Endothelial cell of umbilical vein (primary cell): ENCODE measurements around the gene TMEM43. TPM values are rescaled to one million over a fixed set of nuclear protein-coding genes. Genes with fewer than 3 reads are reported as not detected.
"Not testable (repeated sequence)": the region's sequence is repeated elsewhere in the genome, so short reads cannot be mapped to it uniquely, and the experiment has no call there.

Experiments used
- BruUV-seq: library from RNA; stranded (reverse); fragments of 400-500 nt; replicated peaks from 2 replicates; lab custom pipeline; 2021; lab: Mats Ljungman, UMichigan
- CTCF ChIA-PET: fragments of 300-600, 350-600 bp; sonication (Branson Sonifier 250); formaldehyde crosslinking; loops from one replicate; lab custom pipeline; 2021; ENCODE audit warnings: antibody characterized with exemption, inconsistent platforms; lab: Charles Lee
- POLR2A ChIA-PET: fragments of 300-600, 350-600 bp; sonication (Branson Sonifier 250); formaldehyde crosslinking; loops from one replicate; lab custom pipeline; 2021; ENCODE audit warnings: antibody characterized with exemption, inconsistent platforms; lab: Charles Lee
- DNase-seq: peaks from one replicate; pipeline ENCODE4 v3.0.0-alpha.2; 2011; ENCODE audit warnings: low read depth, low spot score
- FAIRE-seq: peaks from 2 replicates; lab custom pipeline; 2011; peaks lifted over from hg19 to GRCh38; lab: Jason Lieb, UNC
- H2AFZ ChIP-seq: 2 replicates; pipeline ENCODE4 v1.6.0; 2012; ENCODE audit warnings: low read depth, low read length, control low read depth, inconsistent platforms
- H3K27ac ChIP-seq: 2 replicates; pipeline ENCODE4 v1.5.1; 2011; ENCODE audit warnings: low read depth, mild to moderate bottlenecking, control low read depth, low read length, moderate library complexity; ENCODE audit not compliant: insufficient read depth
- H3K27me3 ChIP-seq, 2 experiments: 2 replicates each; pipeline versions ENCODE4 v1.6.0 to v1.6.1; 2011; ENCODE audit warnings: low read length in 2 of 2, mixed read lengths in 1 of 2; ENCODE audit not compliant: control insufficient read depth in 2 of 2, insufficient read depth in 2 of 2
- H3K36me3 ChIP-seq, 2 experiments: 2 replicates in 1 of 2; 3 replicates in 1 of 2; pipeline ENCODE4 v1.5.1; 2011; ENCODE audit warnings: low read length in 2 of 2, mild to moderate bottlenecking in 1 of 2, moderate library complexity in 1 of 2; ENCODE audit not compliant: control insufficient read depth in 2 of 2, insufficient read depth in 2 of 2; ENCODE audit errors: extremely low read depth in 1 of 2
- H3K4me1 ChIP-seq: 3 replicates; pipeline ENCODE4 v1.5.1; 2011; ENCODE audit warnings: mild to moderate bottlenecking, low read length; ENCODE audit not compliant: control insufficient read depth, insufficient read depth; ENCODE audit errors: extremely low read depth
- H3K4me2 ChIP-seq: 2 replicates; pipeline ENCODE4 v1.6.1; 2011; ENCODE audit warnings: low read length, control low read depth, mixed read lengths; ENCODE audit not compliant: insufficient read depth
- H3K4me3 ChIP-seq, 3 experiments: fragments of 200-600 bp in 1 of 3; sonication (generic), shearing (Covaris generic) in 1 of 3; replicated peaks in 1 of 3; 2 replicates each; pipeline ENCODE4 v1.5.1; 2011 to 2016; ENCODE audit warnings: control low read depth in 3 of 3, low read length in 3 of 3, mild to moderate bottlenecking in 2 of 3, inconsistent platforms in 1 of 3, low read depth in 1 of 3, moderate library complexity in 1 of 3; ENCODE audit not compliant: insufficient read depth in 1 of 3
- H3K79me2 ChIP-seq: 2 replicates; pipeline ENCODE4 v1.6.0; 2012; ENCODE audit warnings: low read length, inconsistent platforms; ENCODE audit not compliant: control insufficient read depth, insufficient read depth
- H3K9ac ChIP-seq: replicated peaks from 2 replicates; pipeline ENCODE3; 2011; ENCODE audit warnings: low read length, control low read depth; ENCODE audit not compliant: insufficient read depth; ENCODE audit errors: extremely low read depth
- H3K9me1 ChIP-seq: replicated peaks from 3 replicates; pipeline ENCODE4 v1.6.0; 2011; ENCODE audit warnings: mild to moderate bottlenecking, low read length; ENCODE audit not compliant: control insufficient read depth, insufficient read depth; ENCODE audit errors: extremely low read depth
- H3K9me3 ChIP-seq: replicated peaks from 2 replicates; pipeline ENCODE4 v1.5.1; 2012; ENCODE audit warnings: low read length, inconsistent platforms; ENCODE audit not compliant: control insufficient read depth, insufficient read depth
- H4K20me1 ChIP-seq: replicated peaks from 2 replicates; pipeline ENCODE3; 2011; ENCODE audit warnings: mild to moderate bottlenecking, low read length; ENCODE audit not compliant: control insufficient read depth, insufficient read depth; ENCODE audit errors: extremely low read depth
- EZH2 ChIP-seq: IDR thresholded peaks from 2 replicates; pipeline ENCODE4 v1.6.1; 2012; ENCODE audit warnings: borderline replicate concordance, low read depth, mild to moderate bottlenecking, moderate library complexity, low read length, inconsistent platforms; ENCODE audit not compliant: severe bottlenecking
- FOS ChIP-seq: IDR thresholded peaks from 2 replicates; pipeline ENCODE4 v1.6.1; 2011; ENCODE audit warnings: mild to moderate bottlenecking, low read length, moderate library complexity, borderline replicate concordance; ENCODE audit not compliant: insufficient read depth
- GATA2 ChIP-seq: IDR thresholded peaks from 2 replicates; pipeline ENCODE4 v1.7.0; 2011; ENCODE audit warnings: low read depth, mild to moderate bottlenecking, moderate library complexity, mixed read lengths, low read length; ENCODE audit not compliant: insufficient read length, insufficient read depth
- JUN ChIP-seq: IDR thresholded peaks from 2 replicates; pipeline ENCODE4 v1.6.1; 2011; ENCODE audit warnings: borderline replicate concordance, low read depth; ENCODE audit not compliant: insufficient read length, insufficient read depth
- MYC ChIP-seq: IDR thresholded peaks from one replicate; pipeline ENCODE4 v1.6.1; 2011; ENCODE audit warnings: mild to moderate bottlenecking, low read depth, low read length
- POLR2A ChIP-seq: IDR thresholded peaks from 2 replicates; pipeline ENCODE4 v1.6.1; 2012; ENCODE audit warnings: low read depth, mild to moderate bottlenecking, control low read depth, low read length
- POLR2AphosphoS5 ChIP-seq: IDR thresholded peaks from 2 replicates; pipeline ENCODE4 v1.6.1; 2012; ENCODE audit warnings: low read depth, mild to moderate bottlenecking, control low read depth, low read length, moderate library complexity; ENCODE audit not compliant: insufficient read depth
- dilution Hi-C: fragments of 300-500 bp; cut with MboI; formaldehyde crosslinking; loops from one replicate; pipeline ENCODE4 v1.15.0; 2019; ENCODE audit warnings: low sequenced_read_pairs; ENCODE audit not compliant: extremely low pct_ligation_motif_present
- intact Hi-C: fragments of 100-400 bp; cut with micrococcal nuclease; formaldehyde crosslinking; loops from one replicate; pipeline ENCODE4 v1.10.0; 2022
- polyA plus RNA-seq, 4 experiments: library from polyadenylated mRNA; depleted of rRNA in 3 of 4; stranded (reverse) in 3 of 4; unstranded in 1 of 4; fragments of >200 nt; gene quantifications; 2 replicates each; pipeline versions ENCODE4 v1.2.1 to v1.2.3, GENCODE V29; 2011 to 2012; ENCODE audit warnings: missing spikeins in 1 of 4
- total RNA-seq: library from RNA; stranded (reverse); gene quantifications from 2 replicates; pipeline ENCODE4 v1.2.3, GENCODE V29; 2021
- TF ChIP-seq, protein P1 (sequence below), 2 donors: IDR thresholded peaks; 1 replicate in 1 of 2; 2 replicates in 1 of 2; pipeline ENCODE4 v1.5.1; 2011; ENCODE audit warnings: low read length in 2 of 2, mild to moderate bottlenecking in 2 of 2, moderate library complexity in 2 of 2, control low read depth in 1 of 2, inconsistent platforms in 1 of 2, low read depth in 1 of 2; ENCODE audit not compliant: insufficient read depth in 1 of 2; ENCODE audit errors: extremely low read depth in 1 of 2
- TF ChIP-seq, protein P2 (sequence below): IDR thresholded peaks from 2 replicates; pipeline ENCODE4 v1.6.1; 2011; ENCODE audit not compliant: insufficient read depth, insufficient read length

TMEM43 gene
- total and polyA plus RNA-seq, 2 donors (not counting 3 experiments of a cell fraction or from before 2014, with no cell fraction given): 80.6 to 119 TPM

DNA sequence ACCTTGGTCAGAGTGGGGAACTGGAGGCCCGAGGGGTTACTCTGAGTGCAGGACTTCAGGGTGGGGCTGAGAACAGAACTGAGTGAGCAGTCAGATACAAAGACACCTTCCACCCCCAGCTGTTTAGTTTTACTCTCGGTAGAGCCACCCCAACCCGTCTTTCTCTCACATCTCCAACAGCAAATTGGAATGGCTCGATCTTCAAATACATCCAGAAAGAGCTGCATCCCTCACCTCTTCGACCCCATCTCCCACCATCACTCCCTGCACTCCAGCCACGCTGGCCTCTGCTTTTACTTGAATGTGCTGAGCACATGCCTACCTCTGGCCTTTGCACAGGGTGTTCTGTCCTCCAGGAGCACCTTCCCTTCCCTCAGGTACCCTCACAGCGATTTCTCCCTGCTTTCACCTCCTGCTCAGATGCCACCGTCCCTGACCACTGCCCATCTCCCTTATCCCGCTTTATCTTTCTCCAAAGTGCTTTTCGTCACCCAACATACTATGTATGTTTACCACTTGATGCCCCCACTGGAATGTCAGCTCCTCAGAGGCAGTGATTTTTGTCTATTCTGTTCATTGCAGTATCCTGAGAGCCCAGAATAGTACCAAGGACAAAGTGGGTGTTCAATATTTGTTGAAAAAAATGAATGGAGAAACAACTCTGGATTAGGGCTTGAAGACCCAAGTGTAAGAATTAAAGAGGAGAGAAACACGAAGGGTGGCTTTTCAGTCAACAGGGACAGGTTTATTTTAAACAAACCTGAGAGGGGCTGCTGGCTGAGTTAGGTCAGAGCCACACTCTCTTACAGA is 4.5 kb upstream of the TMEM43 start:
- H3K27me3 ChIP-seq: no peaks in the 10 kb centered on the region
- CTCF ChIA-PET: interaction anchor here (1.0 to 1.9 kb wide), 2 partner anchors 224 kb away, joined by 4 to 5 read pairs; no protein-coding TSS in a partner anchor
- TF ChIP-seq MYC: no peak
- TF ChIP-seq FOS: no peak
- TF ChIP-seq POLR2AphosphoS5: no peak
- TF ChIP-seq, protein P1, sequence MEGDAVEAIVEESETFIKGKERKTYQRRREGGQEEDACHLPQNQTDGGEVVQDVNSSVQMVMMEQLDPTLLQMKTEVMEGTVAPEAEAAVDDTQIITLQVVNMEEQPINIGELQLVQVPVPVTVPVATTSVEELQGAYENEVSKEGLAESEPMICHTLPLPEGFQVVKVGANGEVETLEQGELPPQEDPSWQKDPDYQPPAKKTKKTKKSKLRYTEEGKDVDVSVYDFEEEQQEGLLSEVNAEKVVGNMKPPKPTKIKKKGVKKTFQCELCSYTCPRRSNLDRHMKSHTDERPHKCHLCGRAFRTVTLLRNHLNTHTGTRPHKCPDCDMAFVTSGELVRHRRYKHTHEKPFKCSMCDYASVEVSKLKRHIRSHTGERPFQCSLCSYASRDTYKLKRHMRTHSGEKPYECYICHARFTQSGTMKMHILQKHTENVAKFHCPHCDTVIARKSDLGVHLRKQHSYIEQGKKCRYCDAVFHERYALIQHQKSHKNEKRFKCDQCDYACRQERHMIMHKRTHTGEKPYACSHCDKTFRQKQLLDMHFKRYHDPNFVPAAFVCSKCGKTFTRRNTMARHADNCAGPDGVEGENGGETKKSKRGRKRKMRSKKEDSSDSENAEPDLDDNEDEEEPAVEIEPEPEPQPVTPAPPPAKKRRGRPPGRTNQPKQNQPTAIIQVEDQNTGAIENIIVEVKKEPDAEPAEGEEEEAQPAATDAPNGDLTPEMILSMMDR (IDR thresholded peaks at IDR 0.05; ENCODE audit: extremely low read depth in 1 of 2, insufficient read depth in 1 of 2, low read depth in 1 of 2, low read length in 2 of 2): no peak
- TF ChIP-seq EZH2: no peak
- no peak for TF ChIP-seq JUN
- no peak for TF ChIP-seq POLR2A
- TF ChIP-seq, protein P2, sequence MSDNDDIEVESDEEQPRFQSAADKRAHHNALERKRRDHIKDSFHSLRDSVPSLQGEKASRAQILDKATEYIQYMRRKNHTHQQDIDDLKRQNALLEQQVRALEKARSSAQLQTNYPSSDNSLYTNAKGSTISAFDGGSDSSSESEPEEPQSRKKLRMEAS: no peak
- no peak for TF ChIP-seq GATA2
- H3K9me3 ChIP-seq: no peaks in the 10 kb centered on the region
- peaks cover 0 to 7% of the 10 kb centered on the region in 2 experiments for H3K36me3 ChIP-seq
- H3K9me1 ChIP-seq: no peaks in the 10 kb centered on the region
- no peak for DNase-seq
- no peak for FAIRE-seq
- H3K79me2 ChIP-seq: peaks cover 14% of the 10 kb centered on the region
- no peak overlapping the region for H2AFZ ChIP-seq
- no TSS peak for BruUV-seq
- dilution Hi-C loops: no loop called here
- H3K27ac ChIP-seq: no peak overlapping the region
- no peak overlapping the region for H3K4me2 ChIP-seq
- intact Hi-C loops: loop anchor here (5.0 kb wide), 1 partner anchor 463 kb away; no protein-coding TSS in a partner anchor
- POLR2A ChIA-PET: no interaction called here
- no peak overlapping the region for H3K4me3 ChIP-seq
- H4K20me1 ChIP-seq: no peaks in the 10 kb centered on the region
- H3K4me1 ChIP-seq: peaks cover 9% of the 10 kb centered on the region
- H3K9ac ChIP-seq: no peak overlapping the region

DNA sequence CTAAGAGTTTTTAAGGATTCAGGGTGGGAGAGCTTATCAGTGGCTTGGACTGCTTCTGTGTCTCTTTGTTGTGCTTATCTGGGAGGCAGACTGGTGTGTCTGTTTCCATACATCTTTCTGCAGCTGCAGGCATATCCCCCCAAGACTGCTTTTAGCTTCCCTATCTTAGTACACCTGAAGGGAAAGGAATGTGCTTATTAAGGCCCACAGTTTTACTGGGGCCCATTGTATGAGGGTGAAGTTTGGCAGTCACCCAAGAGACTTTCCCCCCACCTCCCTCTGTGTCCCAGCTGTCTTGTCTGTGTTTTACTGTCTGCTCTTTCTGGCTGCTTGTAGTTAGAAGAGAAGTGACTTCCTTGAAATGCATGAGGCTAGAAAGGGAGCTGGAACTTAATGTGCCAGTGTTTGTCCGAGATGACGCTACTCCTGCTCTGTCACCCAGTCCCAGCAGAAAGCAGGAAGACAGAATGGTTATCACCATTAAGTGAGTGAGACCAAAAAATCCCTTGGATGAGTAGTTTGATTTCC is 3.9 kb upstream of the TMEM43 start:
- intact Hi-C loops: loop anchor here (5.0 kb wide), 1 partner anchor 464 kb away; no protein-coding TSS in a partner anchor
- H3K27me3 ChIP-seq, BruUV-seq, H2AFZ ChIP-seq, H3K36me3 ChIP-seq, H3K4me2 ChIP-seq, H3K4me3 ChIP-seq, H3K9ac ChIP-seq, POLR2A ChIA-PET, H3K9me1 ChIP-seq, H3K27ac ChIP-seq, DNase-seq, FAIRE-seq, dilution Hi-C loops, H3K9me3 ChIP-seq, H4K20me1 ChIP-seq: not testable (repeated sequence)
- H3K4me1 ChIP-seq: peaks cover 12% of the 10 kb centered on the region
- peaks cover 16% of the 10 kb centered on the region for H3K79me2 ChIP-seq
- CTCF ChIA-PET: interaction anchor here (1.9 kb wide), 1 partner anchor 224 kb away, joined by 5 read pairs; no protein-coding TSS in a partner anchor
